AG04450 (cell line): Measurements from ENCODE around the gene PHF10. TPM values are rescaled to one million over a fixed set of nuclear protein-coding genes. Genes with fewer than 3 reads are reported as not detected.
A peak's percentile ranks its signal among the peaks of the same experiment; 100 is the strongest.

ENCODE experiments used
- CTCF ChIA-PET: fragments of 300-600, 350-600 bp; formaldehyde crosslinking; extraction: SDS; loops from one replicate; lab custom pipeline; 2022; ENCODE audit warnings: antibody characterized with exemption, inconsistent platforms; lab: Charles Lee
- POLR2A ChIA-PET: fragments of 350-600 bp; formaldehyde crosslinking; extraction: SDS; loops from one replicate; lab custom pipeline; 2021; ENCODE audit warnings: antibody characterized with exemption, inconsistent platforms; lab: Yijun Ruan, JAX
- DNase-seq: peaks from one replicate; pipeline ENCODE4 v3.0.0-alpha.2; 2011; ENCODE audit warnings: low read depth, low spot score
- H3K27ac ChIP-seq: one replicate; pipeline ENCODE4 v1.5.1; 2012; ENCODE audit warnings: low read depth, low read length, control low read depth
- H3K27me3 ChIP-seq: one replicate; pipeline ENCODE4 v1.6.0; 2012; ENCODE audit warnings: low read length; ENCODE audit not compliant: control insufficient read depth, insufficient read depth
- H3K4me3 ChIP-seq: 2 replicates; pipeline ENCODE4 v1.5.1; 2011; ENCODE audit warnings: mild to moderate bottlenecking, low read depth, low read length, control low read depth
- H3K9me3 ChIP-seq: 2 replicates; pipeline ENCODE4 v1.5.1; 2012; ENCODE audit warnings: low read length; ENCODE audit not compliant: control insufficient read depth, insufficient read depth
- CTCF ChIP-seq: IDR thresholded peaks from 2 replicates; pipeline ENCODE4 v1.5.1; 2011; ENCODE audit warnings: low read depth, low read length, control low read depth, inconsistent platforms
- polyA plus RNA-seq: library from polyadenylated mRNA; depleted of rRNA; stranded (reverse); fragments of >200 nt; gene quantifications from 2 replicates; pipeline ENCODE4 v1.2.3, GENCODE V29; 2011

The PHF10 gene
- polyA plus RNA-seq, 1 experiment = 25.9 TPM

- H3K27ac ChIP-seq = no peak overlapping the region
- no peak for DNase-seq
- no peak overlapping the region for H3K4me3 ChIP-seq
- H3K9me3 ChIP-seq = no peaks in the 10 kb centered on the region
- POLR2A ChIA-PET = interaction anchor here (0.9 kb wide), 1 partner anchor 21 kb away, joined by 4 read pairs; no protein-coding TSS in a partner anchor
- TF ChIP-seq CTCF = no peak
- H3K27me3 ChIP-seq = no peaks in the 10 kb centered on the region
- CTCF ChIA-PET = interaction anchor here (0.7 kb wide), 1 partner anchor 28 kb away, joined by 3 read pairs; no protein-coding TSS in a partner anchor
These were observed 39.0 kb upstream of the PHF10 start for GRCh38 chr6:169763308-169763707.

- Histone ChIP-seq H3K4me3 (no peak overlapping the region), H3K27me3 (no peaks in the 10 kb centered on the region), H3K27ac (no peak overlapping the region), H3K9me3 (no peaks in the 10 kb centered on the region)
- ChIA-PET POLR2A (no interaction called here), CTCF (interaction anchor here (0.6 to 1.0 kb wide), 2 partner anchors 35 to 42 kb away, joined by 4 to 6 read pairs; no protein-coding TSS in a partner anchor)
- TF ChIP-seq CTCF = no peak
- DNase-seq = no peak
These were observed 30.9 kb upstream of the PHF10 start for GRCh38 chr6:169755162-169755561.

- no peak for DNase-seq
- ChIA-PET CTCF (interaction anchor here (0.6 to 1.5 kb wide), 5 partner anchors 11 to 778 kb away, joined by 3 to 4 read pairs (median 3); no protein-coding TSS in a partner anchor), POLR2A (interaction anchor here (0.8 to 1.3 kb wide), 7 partner anchors 10 to 222 kb away, joined by 3 to 6 read pairs (median 3); partner anchors contain the start of genes C6orf120 and WDR27)
- Histone ChIP-seq H3K9me3 (no peaks in the 10 kb centered on the region), H3K27me3 (no peaks in the 10 kb centered on the region), H3K4me3 (peak overlapping the region; percentile 79), H3K27ac (peak overlapping the region; percentile 89)
- TF ChIP-seq CTCF = no peak
These were observed 27.8 kb upstream of the PHF10 start for GRCh38 chr6:169752074-169752623.

GRCh38 chr6:169751242-169752073, 27.2 kb upstream of the PHF10 start, which contains the start of the genes DYNLT2 and ERMARD:
Gene DYNLT2, minus strand, starts transcription at chr6:169751572. Its CDS starts 114 bp downstream, at chr6:169751458.
Gene ERMARD, plus strand, starts transcription at chr6:169751622. Its CDS starts 36 bp downstream, at chr6:169751658.
- CTCF ChIA-PET = interaction anchor here (0.6 to 1.1 kb wide), 4 partner anchors 10 to 779 kb away, joined by 3 read pairs; no protein-coding TSS in a partner anchor
- Histone ChIP-seq H3K4me3 (peak within 1 kb of the TSS; percentile 79), H3K9me3 (no peaks in the 10 kb centered on the region), H3K27ac (peak within 1 kb of the TSS; percentile 89), H3K27me3 (no peaks in the 10 kb centered on the region)
- peak; percentile 80 for DNase-seq
- POLR2A ChIA-PET = interaction anchor here (0.5 to 1.3 kb wide), 8 partner anchors 11 to 222 kb away, joined by 3 to 10 read pairs (median 4); partner anchors contain the start of genes C6orf120 and WDR27
- TF ChIP-seq CTCF = peak; percentile 32
